ENCODE measurements around the gene YES1. TPM values are rescaled to one million over a fixed set of nuclear protein-coding genes. Genes with fewer than 3 reads are reported as not detected.
A peak's percentile ranks its signal among the peaks of the same experiment; 100 is the strongest.

YES1 gene
- total and polyA plus RNA-seq, 2 of the 8 experiments (the other 6 are each of a cell fraction or from before 2014, with no cell fraction given), result 14.8 to 94.3 TPM

DNA sequence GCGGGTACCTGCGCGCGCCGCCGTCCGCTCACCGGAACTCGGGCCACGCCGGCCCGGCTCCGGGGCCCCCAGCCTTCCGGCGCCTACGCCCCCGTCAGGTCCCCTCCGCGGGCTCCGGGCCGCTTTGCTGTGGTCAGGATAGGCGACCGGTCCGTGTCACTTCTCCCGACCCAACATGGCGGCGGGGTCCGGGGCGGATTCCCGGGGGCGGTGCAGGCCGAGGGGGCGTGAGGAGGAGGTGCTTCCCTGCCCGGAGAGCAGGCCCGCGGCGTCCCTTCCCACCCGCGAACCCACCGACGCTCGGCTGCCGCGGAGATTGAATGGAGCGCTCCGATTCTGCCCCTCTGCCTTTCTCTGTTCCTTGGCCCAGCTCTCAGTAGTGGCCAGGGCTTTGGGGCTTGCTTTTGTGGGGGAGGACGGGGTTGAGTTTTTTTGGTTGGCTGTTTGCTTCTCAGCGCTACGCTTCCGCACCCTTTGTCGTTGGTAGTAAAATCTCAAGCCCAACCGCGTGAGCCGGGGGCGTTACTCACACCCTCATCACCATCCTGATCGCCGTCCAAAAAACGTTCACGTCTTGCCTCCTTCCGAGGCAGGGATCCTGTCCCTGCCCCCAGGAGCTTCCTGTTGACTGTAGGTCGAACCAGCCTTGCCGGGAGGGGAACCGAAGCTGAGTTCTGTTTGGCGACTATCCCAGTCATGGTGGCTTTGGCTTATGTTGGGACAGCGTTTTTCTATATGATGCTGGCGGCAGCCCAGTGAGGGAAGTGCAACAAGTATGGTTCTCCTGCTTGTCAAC is 532 bp upstream of the YES1 start (continued):
- TF ChIP-seq SIRT6 (IDR thresholded peaks at IDR 0.05; ENCODE audit: low read length), result no peak
- peak; percentile 26; the same call in 1 of the 2 replicates for TF ChIP-seq TBP (IDR thresholded peaks at IDR 0.05; ENCODE audit: low read depth, low read length)
- peak; percentile 77 for TF ChIP-seq SAP30 (IDR thresholded peaks at IDR 0.05; ENCODE audit: insufficient read depth, insufficient replicate concordance, low read length)
- no peak for TF ChIP-seq SRF (IDR thresholded peaks at IDR 0.05; ENCODE audit: low read depth, low read length)
- TF ChIP-seq, protein P1, sequence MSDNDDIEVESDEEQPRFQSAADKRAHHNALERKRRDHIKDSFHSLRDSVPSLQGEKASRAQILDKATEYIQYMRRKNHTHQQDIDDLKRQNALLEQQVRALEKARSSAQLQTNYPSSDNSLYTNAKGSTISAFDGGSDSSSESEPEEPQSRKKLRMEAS (IDR thresholded peaks at IDR 0.05), result peak; percentile 62
- TF ChIP-seq POU5F1 (IDR thresholded peaks at IDR 0.05; ENCODE audit: low read depth, low read length), result no peak
- TF ChIP-seq HDAC6 (IDR thresholded peaks at IDR 0.05; ENCODE audit: low read depth, low read length), result no peak
- TF ChIP-seq EZH2 (IDR thresholded peaks at IDR 0.05; ENCODE audit: low read depth, low read length, severe bottlenecking), result no peak
- no peak; the same call in 1 of the 2 replicates for TF ChIP-seq CHD2 (IDR thresholded peaks at IDR 0.05; ENCODE audit: low read length)
- TF ChIP-seq SP4 (IDR thresholded peaks at IDR 0.05; ENCODE audit: low read length), result no peak
- TF ChIP-seq CHD1 (IDR thresholded peaks at IDR 0.05; ENCODE audit: low read depth, low read length), result no peak
- TF ChIP-seq CEBPB (IDR thresholded peaks at IDR 0.05; ENCODE audit: low read depth, low read length), result no peak
- no peak for TF ChIP-seq SUZ12 (IDR thresholded peaks at IDR 0.05; ENCODE audit: low read length)
- no peak for TF ChIP-seq RFX5 (IDR thresholded peaks at IDR 0.05; ENCODE audit: borderline replicate concordance, low read depth, low read length)
- 0 out of 2 replicates have a peak, but pooled peaks have one; percentile 9 for TF ChIP-seq NRF1 (IDR thresholded peaks at IDR 0.05; ENCODE audit: low read depth, low read length)
- TF ChIP-seq BACH1 (IDR thresholded peaks at IDR 0.05; ENCODE audit: low read length), result no peak
- TF ChIP-seq NANOG (IDR thresholded peaks at IDR 0.05; ENCODE audit: insufficient read depth, low read depth, low read length, poor library complexity, severe bottlenecking), result no peak
- no peak for TF ChIP-seq BRCA1 (IDR thresholded peaks at IDR 0.05; ENCODE audit: low read depth, low read length)
- TF ChIP-seq, protein P2, sequence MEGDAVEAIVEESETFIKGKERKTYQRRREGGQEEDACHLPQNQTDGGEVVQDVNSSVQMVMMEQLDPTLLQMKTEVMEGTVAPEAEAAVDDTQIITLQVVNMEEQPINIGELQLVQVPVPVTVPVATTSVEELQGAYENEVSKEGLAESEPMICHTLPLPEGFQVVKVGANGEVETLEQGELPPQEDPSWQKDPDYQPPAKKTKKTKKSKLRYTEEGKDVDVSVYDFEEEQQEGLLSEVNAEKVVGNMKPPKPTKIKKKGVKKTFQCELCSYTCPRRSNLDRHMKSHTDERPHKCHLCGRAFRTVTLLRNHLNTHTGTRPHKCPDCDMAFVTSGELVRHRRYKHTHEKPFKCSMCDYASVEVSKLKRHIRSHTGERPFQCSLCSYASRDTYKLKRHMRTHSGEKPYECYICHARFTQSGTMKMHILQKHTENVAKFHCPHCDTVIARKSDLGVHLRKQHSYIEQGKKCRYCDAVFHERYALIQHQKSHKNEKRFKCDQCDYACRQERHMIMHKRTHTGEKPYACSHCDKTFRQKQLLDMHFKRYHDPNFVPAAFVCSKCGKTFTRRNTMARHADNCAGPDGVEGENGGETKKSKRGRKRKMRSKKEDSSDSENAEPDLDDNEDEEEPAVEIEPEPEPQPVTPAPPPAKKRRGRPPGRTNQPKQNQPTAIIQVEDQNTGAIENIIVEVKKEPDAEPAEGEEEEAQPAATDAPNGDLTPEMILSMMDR (IDR thresholded peaks at IDR 0.05; ENCODE audit: control extremely low read depth in 1 of 3, insufficient read depth in 1 of 3, low read depth in 1 of 3, low read length in 3 of 3), result no peak
- TF ChIP-seq CREB1 (IDR thresholded peaks at IDR 0.05), result peak; percentile 58
- peak in 1 of 2 experiments; percentile 19; a peak in 1 of 4 replicates for TF ChIP-seq SIN3A (conservative IDR thresholded peaks at IDR 0.05 in 1 of 2, IDR thresholded peaks at IDR 0.05 in 1 of 2; ENCODE audit: low read depth in 1 of 2, low read length in 2 of 2)
- peak; percentile 92 for TF ChIP-seq EGR1 (IDR thresholded peaks at IDR 0.05; ENCODE audit: borderline replicate concordance, low read depth, low read length)
